PC-9 (cell line): ENCODE measurements around the gene AKIP1. TPM values are rescaled to one million over a fixed set of nuclear protein-coding genes. Genes with fewer than 3 reads are reported as not detected.
A peak's percentile ranks its signal among the peaks of the same experiment; 100 is the strongest.

ENCODE experiments used
- BruUV-seq: library from RNA; stranded (reverse); fragments of 400-500 nt; replicated peaks from 2 replicates; lab custom pipeline; 2021; lab: Mats Ljungman, UMichigan
- CTCF ChIA-PET: fragments of 300-600 bp; sonication (Branson Sonifier 250); formaldehyde crosslinking; loops from one replicate; lab custom pipeline; 2022; ENCODE audit warnings: antibody characterized with exemption; lab: Charles Lee
- POLR2A ChIA-PET: fragments of 300-600 bp; sonication (Branson Sonifier 250); formaldehyde crosslinking; loops from one replicate; lab custom pipeline; 2022; ENCODE audit warnings: antibody characterized with exemption; ENCODE audit not compliant: unreplicated experiment; lab: Charles Lee
- DNase-seq, 2 experiments: peaks; one replicate each; pipeline versions ENCODE4 v3.0.0 to v3.0.0-alpha.2; 2015 to 2022; ENCODE audit warnings: mixed read lengths in 1 of 2
- H2AFZ ChIP-seq: fragments of 200-600 bp; sonication (generic); 2 replicates; pipeline ENCODE4 v1.8.1; 2017; ENCODE audit warnings: antibody characterized with exemption
- H3F3A ChIP-seq: fragments of 200-600 bp; sonication (generic); 2 replicates; pipeline ENCODE4 v1.8.1; 2017; ENCODE audit warnings: antibody characterized with exemption, mild to moderate bottlenecking, low read depth; ENCODE audit not compliant: insufficient read depth
- H3K27ac ChIP-seq: fragments of 200-600 bp; sonication (generic); 2 replicates; pipeline ENCODE4 v1.6.1; 2016; ENCODE audit warnings: mixed run types
- H3K27me3 ChIP-seq: fragments of 200-600 bp; sonication (generic); 2 replicates; pipeline ENCODE4 v1.6.1; 2016; ENCODE audit warnings: low read depth, mixed run types; ENCODE audit not compliant: insufficient read depth
- H3K36me3 ChIP-seq: fragments of 200-600 bp; sonication (generic); 2 replicates; pipeline ENCODE4 v1.6.1; 2016; ENCODE audit warnings: low read depth, mixed run types
- H3K4me1 ChIP-seq: fragments of 200-600 bp; sonication (generic); replicated peaks from 2 replicates; pipeline ENCODE4 v1.6.1; 2016; ENCODE audit warnings: mixed run types; ENCODE audit not compliant: insufficient read depth
- H3K4me2 ChIP-seq: fragments of 200-600 bp; sonication (generic); 2 replicates; pipeline ENCODE4 v1.6.1; 2017; ENCODE audit warnings: mixed run types
- H3K4me3 ChIP-seq: fragments of 200-600 bp; sonication (generic); 2 replicates; pipeline ENCODE4 v1.6.1; 2016; ENCODE audit warnings: mixed run types
- H3K79me2 ChIP-seq: fragments of 200-600 bp; sonication (generic); 2 replicates; pipeline ENCODE4 v1.6.1; 2017; ENCODE audit warnings: low read depth, mixed run types
- H3K9me2 ChIP-seq: fragments of 200-600 bp; sonication (generic); 2 replicates; pipeline ENCODE4 v1.8.1; 2017; ENCODE audit warnings: mild to moderate bottlenecking; ENCODE audit not compliant: insufficient read depth
- H3K9me3 ChIP-seq: fragments of 200-600 bp; sonication (generic); 2 replicates; pipeline ENCODE4 v1.8.1; 2016; ENCODE audit warnings: low read depth; ENCODE audit not compliant: insufficient read depth
- H4K20me1 ChIP-seq: fragments of 200-600 bp; sonication (generic); 2 replicates; pipeline ENCODE4 v1.8.1; 2017; ENCODE audit not compliant: insufficient read depth
- CTCF ChIP-seq: fragments of 200-600 bp; sonication (generic); conservative IDR thresholded peaks from 2 replicates; pipeline ENCODE4 v1.6.1; 2017; ENCODE audit warnings: mixed run types, antibody characterized with exemption, mild to moderate bottlenecking, moderate library complexity
- EZH2 ChIP-seq: fragments of 200-600 bp; sonication (generic); IDR thresholded peaks from 2 replicates; pipeline ENCODE4 v1.8.0; 2017; ENCODE audit warnings: antibody characterized with exemption, low read depth
- intact Hi-C: fragments of 100-400 bp; cut with micrococcal nuclease; formaldehyde crosslinking; loops from one replicate; pipeline ENCODE4 v1.10.0; 2022; ENCODE audit not compliant: unreplicated experiment
- total RNA-seq: library from RNA; stranded (reverse); gene quantifications from 2 replicates; pipeline ENCODE4 v1.2.3, GENCODE V29; 2021

Gene AKIP1
- total RNA-seq, 1 experiment from 2014 or later: 17.7 TPM

- Histone ChIP-seq H3K36me3 (no peaks in the 10 kb centered on the region), H3K27me3 (no peaks in the 10 kb centered on the region), H4K20me1 (no peaks in the 10 kb centered on the region), H3K79me2 (peaks cover 31% of the 10 kb centered on the region), H3K4me2 (peak overlapping the region; percentile 92), H3K9me3 (no peaks in the 10 kb centered on the region), H3F3A (no peaks in the 10 kb centered on the region), H3K4me1 (peaks cover 15% of the 10 kb centered on the region), H3K27ac (no peak overlapping the region), H3K9me2 (no peaks in the 10 kb centered on the region), H2AFZ (no peak overlapping the region), H3K4me3 (peak overlapping the region; percentile 59; the same call in 1 of the 2 replicates)
- TF ChIP-seq CTCF: no peak
- TF ChIP-seq EZH2: no peak
- BruUV-seq: no TSS peak
- DNase-seq: no peak
- intact Hi-C loops: loop anchor here (10.0 kb wide), 2 partner anchors 578 to 738 kb away; no protein-coding TSS in a partner anchor
- ChIA-PET CTCF (no interaction called here), POLR2A (no interaction called here)
Observed at GRCh38 chr11:8962841-8963240, 51.9 kb downstream of the AKIP1 start.

- Histone ChIP-seq H3F3A (no peaks in the 10 kb centered on the region), H2AFZ (peak overlapping the region; percentile 90), H3K27me3 (no peaks in the 10 kb centered on the region), H3K27ac (no peak overlapping the region), H3K9me2 (no peaks in the 10 kb centered on the region), H3K4me1 (peaks cover 15% of the 10 kb centered on the region), H3K79me2 (peaks cover 28% of the 10 kb centered on the region), H3K36me3 (no peaks in the 10 kb centered on the region), H3K4me3 (peak overlapping the region; percentile 59), H3K4me2 (peak overlapping the region; percentile 92), H3K9me3 (no peaks in the 10 kb centered on the region), H4K20me1 (no peaks in the 10 kb centered on the region)
- no TSS peak for BruUV-seq
- intact Hi-C loops: loop anchor here (1.0 to 10.0 kb wide), 3 partner anchors 176 to 739 kb away; no protein-coding TSS in a partner anchor
- ChIA-PET CTCF (no interaction called here), POLR2A (interaction anchor here (0.5 kb wide), 1 partner anchor 246 kb away, joined by 3 read pairs; no protein-coding TSS in a partner anchor)
- DNase-seq: peak; percentile 68 to 74
- TF ChIP-seq CTCF (no peak), EZH2 (no peak)
Observed at GRCh38 chr11:8963569-8964323, 52.8 kb downstream of the AKIP1 start.

- ChIA-PET POLR2A (interaction anchor here (0.7 to 0.9 kb wide), 2 partner anchors 97 to 197 kb away, joined by 3 to 8 read pairs; no protein-coding TSS in a partner anchor), CTCF (interaction anchor here (0.6 to 0.7 kb wide), 2 partner anchors 47 to 744 kb away, joined by 3 to 4 read pairs; no protein-coding TSS in a partner anchor)
- peak within 1 kb of the TSS; percentile 77 for H3K27ac ChIP-seq
- H3K4me3 ChIP-seq: peak within 1 kb of the TSS; percentile 59
- H2AFZ ChIP-seq: peak within 1 kb of the TSS; percentile 90
- H3K79me2 ChIP-seq: peaks cover 22% of the 10 kb centered on the region
- intact Hi-C loops: loop anchor here (1.0 to 10.0 kb wide), 3 partner anchors 175 to 740 kb away; no protein-coding TSS in a partner anchor
- peak within 1 kb of the TSS; percentile 92 for H3K4me2 ChIP-seq
- no peaks in the 10 kb centered on the region for H3F3A ChIP-seq
- no peaks in the 10 kb centered on the region for H3K27me3 ChIP-seq
- H3K9me3 ChIP-seq: no peaks in the 10 kb centered on the region
- no peak for TF ChIP-seq EZH2
- TF ChIP-seq CTCF: no peak
- H3K4me1 ChIP-seq: peaks cover 15% of the 10 kb centered on the region
- H3K9me2 ChIP-seq: no peaks in the 10 kb centered on the region
- BruUV-seq: TSS peak; percentile 71
- no peaks in the 10 kb centered on the region for H3K36me3 ChIP-seq
- H4K20me1 ChIP-seq: no peaks in the 10 kb centered on the region
- DNase-seq: peak; percentile 67 to 78
Observed at GRCh38 chr11:8964324-8965320, 53.6 kb downstream of the AKIP1 start, which contains the start of gene TMEM9B. TMEM9B (minus strand) TSS chr11:8964442; CDS start chr11:8964313, 129 bp downstream.
